DMS 273 (cell line): ENCODE results near the gene KRTAP4-8.
"Not testable (repeated sequence)": the region's sequence is repeated elsewhere in the genome, so short reads cannot be mapped to it uniquely, and the experiment has no call there.

ENCODE experiments used
- DNase-seq: peaks from one replicate; lab custom pipeline; 2025; ENCODE audit not compliant: unreplicated experiment; lab: John Stamatoyannopoulos, UW

KRTAP4-8 gene

GRCh38 chr17:41098042-41098441 lies at the start of gene KRTAP4-8:
Gene KRTAP4-8, minus strand, starts transcription at chr17:41098142. Its CDS starts 58 bp downstream, at chr17:41098084.
- no peak for DNase-seq

- no peak for DNase-seq
Observed at GRCh38 chr17:41145261-41145660, 47.3 kb upstream of the KRTAP4-8 start.

DNA sequence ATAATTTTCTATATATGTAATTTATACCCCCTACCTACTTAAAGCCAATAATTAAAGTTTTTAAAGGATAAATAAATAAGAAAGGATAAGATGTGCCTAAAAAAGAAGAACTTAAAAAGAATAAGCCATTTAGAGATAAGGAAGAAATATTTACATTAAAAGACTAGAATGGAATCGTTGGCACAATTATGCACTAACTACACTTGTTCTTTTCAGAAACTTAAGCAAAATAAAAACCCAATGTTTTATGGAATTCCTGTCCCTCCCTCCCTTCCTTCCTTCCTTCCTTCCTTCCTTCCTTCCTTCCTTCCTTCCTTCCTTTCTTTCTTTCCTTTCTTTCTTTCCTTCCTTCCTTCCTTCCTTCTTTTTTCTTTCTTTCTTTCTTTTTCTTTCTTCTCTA lies 46.9 kb upstream of the KRTAP4-8 start:
- DNase-seq, result no peak

DNA sequence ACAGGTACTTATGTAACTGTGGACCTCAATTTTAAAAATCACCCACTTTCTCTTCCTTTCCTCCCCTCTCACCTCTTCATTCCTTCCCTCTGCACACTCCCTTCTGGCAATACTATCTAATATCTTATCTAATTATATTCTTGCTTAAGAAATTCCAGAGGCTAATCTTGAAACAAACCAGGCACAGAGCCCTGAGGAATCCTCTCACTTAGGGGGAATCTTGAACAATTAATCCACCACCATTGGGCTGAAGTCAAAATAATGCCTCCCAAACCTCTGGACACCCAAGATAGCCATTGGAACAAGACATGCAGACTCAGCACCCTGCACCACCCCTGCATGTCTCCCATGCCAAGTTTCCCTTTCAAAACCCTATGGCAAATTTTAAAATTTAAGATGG lies 43.4 kb upstream of the KRTAP4-8 start:
- DNase-seq, result no peak

DNA sequence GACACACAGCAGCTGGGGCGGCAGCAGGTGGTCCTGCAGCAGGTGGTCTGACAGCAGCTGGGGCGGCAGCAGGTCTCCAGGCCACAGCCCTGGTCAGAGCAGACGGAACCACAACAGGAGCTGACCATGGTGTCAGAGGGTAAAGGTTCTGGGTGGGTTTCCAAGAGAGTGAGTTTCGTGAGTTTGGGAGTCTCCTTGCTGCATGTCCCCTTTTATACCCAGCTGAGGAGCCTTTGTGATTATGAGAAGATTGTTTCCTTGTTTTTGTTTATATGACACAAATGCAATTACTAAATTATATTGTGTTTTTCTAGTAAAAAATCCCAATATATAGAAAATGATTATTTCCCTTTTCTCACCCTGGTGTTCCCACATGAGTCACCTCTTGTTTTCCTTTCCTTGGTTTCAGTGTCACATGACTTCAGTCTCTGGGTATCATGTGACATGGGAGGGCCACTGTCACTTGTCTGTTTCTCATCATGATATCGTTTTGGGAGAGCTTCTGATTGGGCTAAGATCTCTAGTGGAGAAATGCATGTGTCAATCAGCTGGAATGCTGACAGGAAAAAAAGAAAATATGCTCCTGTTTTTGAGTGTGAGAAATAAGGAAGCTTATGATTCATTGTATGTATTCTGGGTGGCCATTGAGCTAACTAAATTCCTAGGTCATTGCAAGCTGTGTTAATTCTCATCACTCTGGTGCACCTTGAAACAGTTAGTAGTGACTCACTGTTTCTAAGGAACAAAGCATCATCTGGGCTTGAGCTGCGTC lies 42.6 kb upstream of the KRTAP4-8 start, which contains the start of gene KRTAP4-6:
KRTAP4-6 (minus strand) TSS at position 185 of the 772 bp plus-strand sequence; CDS start at position 128, 57 bp downstream.
- DNase-seq, result no peak

GRCh38 chr17:41139865-41140264 lies 41.9 kb upstream of the KRTAP4-8 start:
- not testable (repeated sequence) for DNase-seq

DNA sequence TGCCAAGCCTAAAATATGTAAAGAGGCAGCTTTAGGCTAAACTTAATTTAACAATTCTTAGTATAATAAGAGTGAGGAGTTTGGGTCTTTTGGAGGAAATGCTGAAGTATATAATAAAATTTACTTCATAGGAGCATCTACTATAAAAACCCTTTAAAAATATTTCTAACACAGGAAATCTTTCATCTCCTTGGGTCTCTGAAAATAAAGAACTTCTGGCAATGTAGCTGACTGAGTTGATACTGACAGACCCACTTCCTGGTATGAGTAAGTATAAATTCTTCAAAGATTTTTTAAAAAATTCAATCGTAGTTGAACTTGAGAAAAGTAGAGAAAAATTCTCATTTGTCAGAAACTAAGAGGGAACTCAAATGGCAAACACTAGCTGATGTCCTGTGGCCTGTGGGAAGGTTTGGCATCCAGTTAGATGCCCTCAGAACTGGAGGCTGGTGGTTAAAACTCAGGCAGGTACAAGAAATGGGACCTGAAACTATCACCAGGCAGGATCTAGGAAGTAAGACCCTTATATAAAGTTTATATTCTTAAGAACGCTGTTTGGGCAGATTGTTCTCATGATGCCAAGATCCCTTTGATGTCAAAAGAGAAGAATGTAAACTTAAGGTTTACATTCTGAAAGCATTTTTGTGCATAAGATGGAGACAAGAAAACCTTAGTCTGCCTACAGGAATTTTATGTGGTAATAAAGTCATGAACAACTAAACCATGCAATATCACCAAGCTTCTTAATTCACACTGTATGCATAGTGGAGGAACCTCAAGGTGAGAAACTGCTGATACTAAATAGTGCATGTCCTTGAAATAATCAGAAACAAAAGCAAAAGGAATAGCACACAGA lies 36.2 kb upstream of the KRTAP4-8 start:
- no peak for DNase-seq

DNA sequence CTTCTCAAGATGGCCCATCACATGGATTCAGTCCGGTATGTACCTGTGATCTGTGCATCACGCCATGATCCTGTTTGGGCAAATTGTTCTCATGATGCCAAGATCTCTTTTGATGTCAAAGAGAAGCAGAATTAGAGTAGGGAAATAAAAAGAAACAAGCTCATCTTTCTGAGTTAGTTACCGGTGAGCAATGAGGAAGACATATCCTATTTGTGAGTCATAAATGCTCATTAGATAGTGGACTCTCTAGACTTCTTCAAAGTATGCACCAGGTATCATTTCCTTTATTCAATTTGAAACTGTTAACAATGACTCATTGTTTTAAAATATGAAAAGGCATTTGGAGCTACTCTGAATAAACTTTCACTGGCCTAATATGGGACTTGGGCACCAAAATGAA lies 34.0 kb upstream of the KRTAP4-8 start:
- DNase-seq, result no peak

GRCh38 chr17:41127371-41127770 lies 29.4 kb upstream of the KRTAP4-8 start:
- DNase-seq, result no peak

DNA sequence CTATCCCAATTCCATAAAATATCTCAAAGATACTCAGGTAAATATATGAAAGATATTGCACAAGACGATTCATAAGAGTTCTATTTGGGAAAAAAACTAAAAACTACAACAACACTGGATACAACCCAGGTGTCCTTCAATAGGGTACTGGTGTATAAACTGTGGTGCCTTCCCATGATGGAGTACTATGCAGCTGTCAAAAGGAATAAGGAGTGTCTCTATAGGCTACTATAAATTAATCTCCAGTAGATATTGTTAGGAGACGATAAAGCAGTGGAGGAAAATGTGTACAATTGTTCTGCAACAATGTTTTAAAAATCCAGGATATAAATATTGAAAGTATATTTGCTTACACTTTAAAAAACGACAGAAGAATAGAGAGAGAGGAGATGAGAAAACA lies 28.5 kb upstream of the KRTAP4-8 start:
- DNase-seq, result no peak

- DNase-seq, result no peak
Observed at GRCh38 chr17:41125064-41125463, 27.1 kb upstream of the KRTAP4-8 start.

- not testable (repeated sequence) for DNase-seq
Observed at GRCh38 chr17:41123991-41124371, 26.0 kb upstream of the KRTAP4-8 start, which contains the start of gene KRTAP4-12. Gene KRTAP4-12, minus strand, starts transcription at chr17:41124182. Its CDS starts 60 bp downstream, at chr17:41124122.

DNA sequence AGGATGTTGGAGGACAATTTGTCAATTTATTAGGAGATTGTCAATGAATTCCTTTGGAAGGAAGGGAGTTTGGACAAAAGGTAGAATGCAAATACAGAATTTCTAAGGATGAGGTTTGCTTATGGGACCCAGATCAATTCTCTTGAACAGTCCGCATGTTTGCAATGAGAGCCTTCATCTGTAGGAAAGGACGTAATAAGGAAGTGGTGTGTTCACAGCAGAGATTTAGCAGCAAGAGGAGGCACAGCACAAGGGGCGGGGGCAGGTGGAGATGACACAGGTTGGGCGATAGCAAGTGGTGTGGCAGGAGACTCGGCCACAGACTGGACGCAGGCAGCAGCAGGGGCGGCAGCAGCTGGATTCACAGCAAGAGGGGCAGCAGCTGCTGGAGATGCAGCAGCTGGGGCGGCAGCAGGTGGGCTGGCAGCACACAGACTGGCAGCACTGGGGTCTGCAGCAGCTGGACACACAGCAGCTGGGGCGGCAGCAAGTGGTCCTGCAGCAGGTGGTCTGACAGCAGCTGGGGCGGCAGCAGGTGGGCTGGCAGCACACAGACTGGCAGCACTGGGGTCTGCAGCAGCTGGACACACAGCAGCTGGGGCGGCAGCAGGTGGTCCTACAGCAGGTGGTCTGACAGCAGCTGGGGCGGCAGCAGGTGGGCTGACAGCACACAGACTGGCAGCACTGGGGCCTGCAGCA lies 25.5 kb upstream of the KRTAP4-8 start:
- not testable (repeated sequence) for DNase-seq

DNA sequence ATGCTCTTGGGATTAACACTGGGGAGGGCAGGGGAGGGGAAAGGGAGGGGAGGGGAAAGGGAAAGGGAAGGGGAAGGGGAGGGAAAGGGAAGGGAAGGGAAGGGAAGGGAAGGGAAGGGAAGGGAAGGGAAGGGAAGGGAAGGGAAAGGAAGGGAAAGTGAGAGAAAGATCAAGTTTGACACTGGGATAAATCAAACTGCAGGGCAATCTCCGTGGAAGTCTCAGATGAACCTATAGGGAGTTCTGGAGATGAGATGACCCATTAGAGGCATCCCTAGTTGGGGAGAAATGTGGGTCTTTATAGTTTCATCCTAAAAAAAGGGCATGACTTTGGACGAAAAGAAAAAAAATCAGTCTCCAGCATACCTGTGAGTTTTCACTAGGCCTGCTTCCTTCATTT lies 23.8 kb upstream of the KRTAP4-8 start:
- no peak for DNase-seq

DNA sequence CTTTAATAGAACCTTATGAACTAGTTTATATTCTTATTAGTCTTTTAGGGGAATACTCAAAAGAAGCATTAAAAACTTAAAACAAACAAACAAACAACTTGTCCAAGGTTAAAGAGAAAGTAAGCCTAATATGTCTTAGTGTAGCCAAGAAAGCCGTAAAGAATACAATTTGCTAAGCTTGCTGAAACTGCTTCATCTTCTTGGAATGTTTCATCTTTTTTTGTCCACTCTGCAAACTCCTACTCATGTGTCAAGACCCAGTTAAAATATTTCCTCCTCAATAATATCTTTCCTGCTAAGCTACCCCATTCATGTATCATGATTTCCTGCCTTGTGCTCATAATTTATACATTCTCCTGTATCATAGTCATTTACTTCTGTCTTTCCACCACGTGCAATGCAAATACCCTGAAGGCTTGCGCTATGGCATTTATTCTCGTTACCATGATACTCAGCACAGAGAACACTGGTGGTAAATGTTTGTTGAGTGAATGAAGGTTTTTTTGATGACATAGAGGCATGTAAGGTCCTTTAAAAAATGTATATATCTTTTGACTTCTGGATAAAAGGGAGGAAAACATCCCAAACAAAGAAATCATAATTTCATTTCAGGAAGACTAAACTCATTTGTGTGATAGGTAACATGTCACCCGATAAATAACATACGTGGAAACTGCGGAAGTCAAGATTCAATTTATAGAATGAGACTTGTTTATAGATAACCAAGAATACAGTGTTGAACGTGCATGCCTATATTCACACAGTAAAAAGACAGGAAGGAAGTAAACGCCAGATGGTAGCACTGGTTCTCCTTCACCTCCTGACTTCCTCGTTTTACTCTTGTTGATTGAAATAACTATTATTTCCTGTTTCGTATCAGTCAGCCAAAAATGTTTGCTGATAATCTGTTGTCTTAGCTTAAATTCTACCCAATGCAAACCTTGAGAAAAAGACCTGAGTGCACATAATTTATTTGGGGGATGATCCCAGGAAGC lies 22.1 kb upstream of the KRTAP4-8 start:
- not testable (repeated sequence) for DNase-seq

DNA sequence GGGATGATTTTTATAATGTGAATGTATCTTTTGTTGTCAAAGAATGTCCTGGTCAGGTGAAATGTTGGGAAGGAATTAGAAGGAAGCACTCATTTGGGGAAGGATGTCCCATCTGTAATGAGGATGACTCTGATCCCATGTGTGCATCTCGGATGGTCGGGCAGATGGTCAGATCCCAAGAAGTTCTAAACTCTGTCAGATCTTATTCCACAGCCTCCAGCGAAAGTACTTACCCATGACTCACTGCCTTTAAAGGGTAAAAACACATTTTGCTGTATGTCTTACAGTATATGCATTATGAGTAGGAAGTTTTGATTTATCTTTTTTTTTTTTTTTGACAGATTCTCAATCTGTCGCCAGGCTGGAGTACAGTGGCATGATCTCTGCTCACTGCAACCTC lies 20.8 kb upstream of the KRTAP4-8 start:
- DNase-seq, result no peak

DNA sequence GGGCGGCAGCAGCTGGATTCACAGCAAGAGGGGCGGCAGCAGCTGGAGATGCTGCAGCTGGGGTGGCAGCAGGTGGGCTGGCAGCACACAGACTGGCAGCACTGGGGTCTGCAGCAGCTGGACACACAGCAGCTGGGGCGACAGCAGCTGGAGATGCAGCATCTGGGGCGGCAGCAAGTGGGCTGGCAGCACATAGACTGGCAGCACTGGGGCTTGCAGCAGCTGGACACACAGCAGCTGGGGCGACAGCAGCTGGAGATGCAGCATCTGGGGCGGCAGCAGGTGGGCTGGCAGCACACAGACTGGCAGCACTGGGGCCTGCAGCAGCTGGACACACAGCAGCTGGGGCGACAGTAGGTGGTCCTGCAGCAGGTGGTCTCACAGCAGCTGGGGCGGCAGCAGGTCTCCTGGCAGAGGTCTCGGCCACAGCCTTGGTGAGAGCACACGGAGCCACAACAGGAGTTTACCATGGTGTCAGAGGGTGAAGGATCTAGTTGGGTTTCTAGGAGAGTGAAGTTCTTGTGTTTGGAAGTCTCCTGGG lies 20.0 kb upstream of the KRTAP4-8 start, which contains the start of gene KRTAP4-11:
KRTAP4-11 (minus strand) TSS at position 528 of the 541 bp plus-strand sequence; CDS start at position 470, 58 bp downstream.
- DNase-seq, result not testable (repeated sequence)

- DNase-seq, result no peak
Observed at GRCh38 chr17:41116297-41116696, 18.4 kb upstream of the KRTAP4-8 start.

DNA sequence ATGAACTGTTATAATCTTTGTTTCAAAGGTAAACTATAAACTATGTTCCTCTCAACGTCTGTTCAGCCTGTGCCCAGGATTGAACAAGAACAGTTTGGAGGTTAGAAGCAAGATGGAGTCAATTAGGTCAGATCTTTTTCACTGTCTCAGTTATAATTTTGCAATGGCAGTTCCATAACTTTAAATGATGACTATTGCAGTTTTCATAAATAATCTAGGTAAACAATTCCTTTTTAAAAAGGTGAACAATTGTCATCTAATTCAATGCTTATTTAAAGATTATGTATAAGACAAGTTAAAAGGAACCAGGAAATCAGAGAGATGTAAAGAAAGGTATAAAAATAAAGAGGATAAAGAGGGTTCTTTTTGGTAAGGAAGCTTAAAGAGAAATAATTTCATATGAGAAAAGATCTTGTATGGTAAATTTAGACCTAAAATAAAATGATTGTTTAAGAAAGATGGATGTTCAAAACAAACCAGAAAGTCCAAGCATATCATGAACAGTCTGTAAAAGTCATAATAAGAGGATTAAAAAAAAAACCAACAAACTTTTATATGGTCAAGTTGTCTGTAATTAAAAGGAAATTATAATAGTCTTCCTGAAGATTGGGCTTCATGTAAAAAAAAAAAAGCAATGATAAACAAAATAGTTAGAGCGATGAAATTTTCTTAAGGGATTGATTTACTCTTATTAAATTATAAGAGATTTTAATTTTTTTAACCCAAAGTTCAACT lies 13.4 kb upstream of the KRTAP4-8 start:
- no peak for DNase-seq
